ENCODE data around the gene PPP1R13L.
"Not testable (repeated sequence)": the region's sequence is repeated elsewhere in the genome, so short reads cannot be mapped to it uniquely, and the experiment has no call there.

DNA sequence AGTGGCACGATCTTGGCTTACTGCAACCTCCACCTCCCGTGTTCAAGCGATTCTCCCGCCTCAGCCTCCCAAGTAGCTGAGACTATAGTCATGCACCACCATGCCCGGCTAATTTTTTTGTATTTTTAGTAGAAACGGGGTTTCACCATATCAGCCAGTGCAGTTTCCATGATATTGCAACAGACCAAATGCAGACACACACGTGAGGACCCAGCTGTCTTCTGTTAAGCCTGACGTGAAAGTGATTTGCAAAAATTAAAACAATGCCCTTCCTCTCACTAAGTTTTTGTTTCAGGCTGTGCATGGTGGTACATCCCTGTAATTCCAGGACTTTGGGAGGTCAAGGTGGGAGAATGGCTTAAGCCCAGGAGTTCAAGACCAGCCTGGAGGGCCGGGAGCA, 26.1 kb upstream of the PPP1R13L start:
- TF ChIP-seq, protein P1, sequence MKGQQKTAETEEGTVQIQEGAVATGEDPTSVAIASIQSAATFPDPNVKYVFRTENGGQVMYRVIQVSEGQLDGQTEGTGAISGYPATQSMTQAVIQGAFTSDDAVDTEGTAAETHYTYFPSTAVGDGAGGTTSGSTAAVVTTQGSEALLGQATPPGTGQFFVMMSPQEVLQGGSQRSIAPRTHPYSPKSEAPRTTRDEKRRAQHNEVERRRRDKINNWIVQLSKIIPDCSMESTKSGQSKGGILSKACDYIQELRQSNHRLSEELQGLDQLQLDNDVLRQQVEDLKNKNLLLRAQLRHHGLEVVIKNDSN (CRISPR knock-in tag; IDR thresholded peaks at IDR 0.05): not testable (repeated sequence)
- not testable (repeated sequence) for TF ChIP-seq MYBL2, FOXK1 (CRISPR knock-in tag; IDR thresholded peaks at IDR 0.05)

Data from WTC11 (cell line).